HG03060 (cell line): ENCODE measurements around the gene CIB4.

ENCODE experiments used
- ATAC-seq: cut with Tn5 transposase; IDR thresholded peaks from one replicate; pipeline ENCODE4 v1.9.1; 2021; ENCODE audit warnings: low read depth, moderate number of reproducible peaks; ENCODE audit not compliant: unreplicated experiment

Gene CIB4

GRCh38 chr2:26587994-26588393, 53.2 kb downstream of the CIB4 start:
- ATAC-seq: no peak

- no peak for ATAC-seq
These were observed 55.2 kb downstream of the CIB4 start for GRCh38 chr2:26585966-26586365.

GRCh38 chr2:26585100-26585499, 56.1 kb downstream of the CIB4 start:
- ATAC-seq: no peak

GRCh38 chr2:26584656-26585055, 56.5 kb downstream of the CIB4 start:
- ATAC-seq: no peak

- no peak for ATAC-seq
These were observed 57.0 kb downstream of the CIB4 start for GRCh38 chr2:26584191-26584590.

- no peak for ATAC-seq
These were observed 57.7 kb downstream of the CIB4 start for GRCh38 chr2:26583381-26583911.

GRCh38 chr2:26582890-26583289, 58.3 kb downstream of the CIB4 start:
- ATAC-seq: no peak

GRCh38 chr2:26581991-26582842, 58.9 kb downstream of the CIB4 start:
- ATAC-seq: no peak

GRCh38 chr2:26581266-26581990, 59.7 kb downstream of the CIB4 start:
- no peak for ATAC-seq

- ATAC-seq: no peak
These were observed 60.4 kb downstream of the CIB4 start for GRCh38 chr2:26580751-26581150.

GRCh38 chr2:26580151-26580550, 61.0 kb downstream of the CIB4 start:
- no peak for ATAC-seq

GRCh38 chr2:26579723-26580040, 61.5 kb downstream of the CIB4 start:
- no peak for ATAC-seq

GRCh38 chr2:26579025-26579722, 62.0 kb downstream of the CIB4 start:
- no peak for ATAC-seq

GRCh38 chr2:26578581-26578980, 62.6 kb downstream of the CIB4 start:
- no peak for ATAC-seq

- no peak for ATAC-seq
These were observed 63.1 kb downstream of the CIB4 start for GRCh38 chr2:26578113-26578458.

GRCh38 chr2:26577442-26578112, 63.6 kb downstream of the CIB4 start:
- no peak for ATAC-seq

- no peak for ATAC-seq
These were observed 64.4 kb downstream of the CIB4 start for GRCh38 chr2:26576565-26577441.

- ATAC-seq: no peak
These were observed 65.2 kb downstream of the CIB4 start for GRCh38 chr2:26575836-26576564.

- ATAC-seq: no peak
These were observed 66.1 kb downstream of the CIB4 start for GRCh38 chr2:26574900-26575560.
